GM19239 (cell line): ENCODE data around the gene CD8A.
"Not testable (repeated sequence)": the region's sequence is repeated elsewhere in the genome, so short reads cannot be mapped to it uniquely, and the experiment has no call there.

Source experiments
- DNase-seq: peaks from one replicate; pipeline ENCODE4 v3.0.0; 2011; ENCODE audit warnings: low spot score; ENCODE audit not compliant: insufficient read length
- FAIRE-seq: peaks from 2 replicates; lab custom pipeline; 2011; peaks lifted over from hg19 to GRCh38; lab: Jason Lieb, UNC

Gene CD8A

DNA sequence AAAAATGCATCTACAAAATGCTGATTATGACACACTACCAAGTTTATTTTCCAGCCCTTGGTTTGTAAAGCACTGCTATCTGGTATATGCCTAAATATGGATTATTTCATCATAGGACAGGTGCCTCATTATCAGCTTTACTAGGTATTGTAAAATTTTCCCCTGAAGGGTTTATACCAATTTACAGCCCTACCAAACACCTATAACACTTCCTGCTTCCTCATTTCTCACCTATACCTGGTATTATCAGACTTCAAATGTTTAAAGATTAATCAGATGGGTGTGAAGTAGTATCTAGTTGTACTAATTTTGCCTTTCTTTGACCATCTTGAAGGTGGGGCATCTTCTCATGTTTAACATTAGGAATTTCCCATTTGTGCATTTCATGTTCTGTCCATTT is 43.8 kb downstream of the CD8A start:
- FAIRE-seq: no peak
- DNase-seq: no peak

DNA sequence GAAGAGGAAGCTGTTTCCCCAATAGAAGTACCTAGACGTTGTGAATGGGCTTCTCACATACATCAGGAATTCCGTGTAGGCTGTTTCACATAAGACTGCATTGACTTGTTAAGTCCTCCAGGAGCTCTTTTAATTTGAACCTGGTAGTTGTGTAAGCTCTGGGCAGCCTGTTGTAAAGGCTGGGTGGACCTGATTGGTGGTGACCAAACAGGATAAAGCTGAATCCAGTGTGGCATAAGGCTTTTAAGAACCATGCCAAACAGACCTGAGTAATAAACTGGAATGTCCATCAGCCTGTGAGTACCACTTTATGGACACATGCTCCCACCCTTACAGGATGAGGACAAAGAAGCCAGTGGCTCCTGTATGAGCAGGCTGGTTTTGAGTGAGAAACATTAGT is 46.6 kb downstream of the CD8A start:
- DNase-seq (no peak), FAIRE-seq (no peak)

DNA sequence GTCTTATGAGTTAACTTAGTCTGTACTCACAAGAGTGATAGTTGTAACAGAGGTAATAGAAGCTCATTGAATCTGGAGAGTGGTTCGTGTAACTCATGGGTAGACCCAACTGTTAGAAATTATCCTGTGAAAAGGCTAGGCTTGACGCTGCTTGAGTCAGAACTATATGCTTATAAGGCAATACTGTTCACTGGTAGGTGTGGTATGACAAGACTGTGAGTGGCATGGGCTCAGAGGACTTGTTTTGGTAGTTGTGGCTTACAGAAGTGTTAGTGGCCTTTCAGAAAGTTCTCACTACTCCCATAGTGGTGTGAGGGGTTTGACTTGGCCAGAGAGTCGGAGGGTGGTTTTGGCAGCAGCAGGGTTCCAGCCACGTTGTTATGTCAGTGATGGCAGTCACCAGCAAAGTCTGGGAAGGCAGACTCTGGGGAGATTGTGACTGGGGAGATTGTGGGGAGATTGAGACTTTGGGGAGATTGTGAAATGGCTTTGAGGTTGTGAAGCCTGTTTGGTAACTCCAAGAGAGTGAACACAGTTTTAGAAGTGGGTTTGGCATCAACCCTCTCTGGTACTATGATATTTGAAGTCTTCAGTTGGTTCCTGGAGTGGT is 48.7 kb downstream of the CD8A start:
- not testable (repeated sequence) for FAIRE-seq, DNase-seq

DNA sequence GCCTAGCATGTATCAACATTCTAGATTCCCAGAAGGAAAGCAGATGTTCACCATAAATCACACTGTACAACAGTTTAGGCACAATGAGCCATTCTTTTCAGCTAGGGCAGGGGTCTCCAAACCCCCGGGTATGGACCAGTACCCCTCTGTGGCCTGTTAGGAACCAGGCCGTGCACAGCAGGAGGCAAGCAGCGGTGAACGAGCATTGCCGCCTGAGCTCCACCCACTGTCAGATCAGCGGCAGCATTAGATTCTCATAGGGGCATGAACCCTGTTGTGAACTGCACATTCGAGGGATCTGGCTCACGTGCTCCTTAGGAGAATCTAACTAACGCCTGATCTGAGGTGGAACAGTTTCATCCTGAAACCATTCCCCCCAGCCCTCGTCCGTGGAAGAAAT is 50.8 kb downstream of the CD8A start:
- FAIRE-seq, DNase-seq: not testable (repeated sequence)

DNA sequence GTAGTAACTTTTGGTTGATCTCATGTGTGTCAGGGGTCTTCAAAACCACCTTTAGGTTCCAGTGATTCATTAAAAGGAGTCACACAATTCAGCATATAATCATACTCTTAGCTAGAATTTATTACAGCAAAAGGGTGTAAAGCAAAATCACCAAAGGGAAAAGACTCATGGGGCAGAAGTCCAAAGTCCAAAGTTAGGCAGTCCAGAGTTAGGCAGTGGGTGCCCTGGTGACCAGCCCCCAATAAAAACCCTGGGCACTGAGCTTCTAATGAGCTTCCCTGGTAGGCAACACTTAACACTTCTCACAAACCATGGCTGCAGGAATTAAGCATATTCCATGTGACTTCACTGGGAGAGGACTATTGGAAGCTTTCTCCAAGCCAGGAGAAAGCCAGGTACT is 51.2 kb downstream of the CD8A start:
- not testable (repeated sequence) for DNase-seq, FAIRE-seq

DNA sequence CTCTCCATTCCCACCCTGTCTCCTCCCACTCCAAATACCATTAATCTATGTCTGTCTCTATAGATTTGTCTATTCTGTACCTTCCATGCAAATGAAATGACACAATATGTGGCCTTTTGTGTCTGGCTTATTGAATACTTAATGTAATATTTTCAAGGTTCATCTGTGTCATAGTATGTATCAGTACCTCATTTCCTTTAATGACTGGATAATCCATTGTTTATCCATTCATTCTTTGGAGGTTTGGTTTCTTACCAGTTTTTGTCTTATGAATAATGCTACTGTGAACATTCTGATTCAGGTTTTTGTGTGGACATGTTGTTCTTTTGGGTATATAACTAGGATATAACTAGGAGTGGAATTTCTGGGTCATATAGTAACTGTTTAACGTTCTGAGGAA is 55.8 kb downstream of the CD8A start:
- not testable (repeated sequence) for DNase-seq, FAIRE-seq
